ENCODE results near the gene EIF4E3.

Gene EIF4E3

DNA sequence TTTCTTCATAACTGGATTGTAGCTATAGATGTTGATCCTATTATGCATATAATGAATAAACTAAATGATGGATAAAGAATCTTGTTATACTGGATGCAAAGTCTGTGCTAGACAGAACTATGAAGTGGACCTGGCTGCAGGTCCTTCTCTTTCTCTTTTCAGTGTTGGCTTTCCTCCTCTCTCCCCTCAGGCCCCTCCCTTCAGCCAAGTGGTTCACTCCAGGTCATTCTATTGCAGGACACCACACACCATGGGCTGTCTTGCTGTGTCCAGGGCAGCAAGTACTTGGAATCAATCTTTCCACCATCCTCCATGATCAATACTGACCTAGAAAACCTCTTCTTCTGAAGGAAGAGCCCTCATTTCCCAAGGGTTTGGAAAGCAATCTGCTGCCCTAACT lies 20.3 kb downstream of the EIF4E3 start:
- no peaks in the 10 kb centered on the region for H3K79me2 ChIP-seq (ENCODE audit: control insufficient read depth, insufficient read depth, low read length, unreplicated experiment)
- H3K27me3 ChIP-seq (ENCODE audit: insufficient read depth, low read length): no peaks in the 10 kb centered on the region
- H3K36me3 ChIP-seq (ENCODE audit: insufficient read depth, low read length): no peaks in the 10 kb centered on the region
- no peak overlapping the region for H3K27ac ChIP-seq (ENCODE audit: low read depth, low read length)
- no peak overlapping the region for H3K4me3 ChIP-seq (ENCODE audit: low read depth, low read length)
- no peak overlapping the region for H2AFZ ChIP-seq (ENCODE audit: low read length, unreplicated experiment)
- no peaks in the 10 kb centered on the region for H3K4me1 ChIP-seq (ENCODE audit: control insufficient read depth, insufficient read depth, low read length, unreplicated experiment)

DNA sequence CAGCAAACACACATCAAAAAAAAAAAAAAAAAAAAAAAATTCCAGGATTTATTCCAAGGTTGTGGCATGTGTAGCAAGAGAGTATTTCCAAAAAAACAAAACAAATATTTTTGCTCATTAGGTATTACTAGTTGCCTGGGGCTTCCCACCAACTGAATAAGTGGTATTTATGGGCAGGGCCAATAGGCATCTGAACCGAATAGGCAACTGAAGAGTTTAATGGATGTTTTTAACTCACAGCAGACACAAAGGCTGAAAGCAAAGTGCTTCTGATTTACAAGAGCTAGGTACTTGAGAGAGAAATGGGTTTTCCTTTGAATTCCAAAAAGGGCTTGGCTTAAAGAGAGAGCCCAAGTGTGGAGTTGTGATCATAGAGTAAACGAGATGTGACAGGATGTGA lies 21.4 kb downstream of the EIF4E3 start:
- H3K79me2 ChIP-seq (ENCODE audit: control insufficient read depth, insufficient read depth, low read length, unreplicated experiment): no peaks in the 10 kb centered on the region
- no peaks in the 10 kb centered on the region for H3K27me3 ChIP-seq (ENCODE audit: insufficient read depth, low read length)
- no peaks in the 10 kb centered on the region for H3K36me3 ChIP-seq (ENCODE audit: insufficient read depth, low read length)
- H3K4me3 ChIP-seq (ENCODE audit: low read depth, low read length): no peak overlapping the region
- H2AFZ ChIP-seq (ENCODE audit: low read length, unreplicated experiment): no peak overlapping the region
- H3K27ac ChIP-seq (ENCODE audit: low read depth, low read length): no peak overlapping the region
- H3K4me1 ChIP-seq (ENCODE audit: control insufficient read depth, insufficient read depth, low read length, unreplicated experiment): no peaks in the 10 kb centered on the region

DNA sequence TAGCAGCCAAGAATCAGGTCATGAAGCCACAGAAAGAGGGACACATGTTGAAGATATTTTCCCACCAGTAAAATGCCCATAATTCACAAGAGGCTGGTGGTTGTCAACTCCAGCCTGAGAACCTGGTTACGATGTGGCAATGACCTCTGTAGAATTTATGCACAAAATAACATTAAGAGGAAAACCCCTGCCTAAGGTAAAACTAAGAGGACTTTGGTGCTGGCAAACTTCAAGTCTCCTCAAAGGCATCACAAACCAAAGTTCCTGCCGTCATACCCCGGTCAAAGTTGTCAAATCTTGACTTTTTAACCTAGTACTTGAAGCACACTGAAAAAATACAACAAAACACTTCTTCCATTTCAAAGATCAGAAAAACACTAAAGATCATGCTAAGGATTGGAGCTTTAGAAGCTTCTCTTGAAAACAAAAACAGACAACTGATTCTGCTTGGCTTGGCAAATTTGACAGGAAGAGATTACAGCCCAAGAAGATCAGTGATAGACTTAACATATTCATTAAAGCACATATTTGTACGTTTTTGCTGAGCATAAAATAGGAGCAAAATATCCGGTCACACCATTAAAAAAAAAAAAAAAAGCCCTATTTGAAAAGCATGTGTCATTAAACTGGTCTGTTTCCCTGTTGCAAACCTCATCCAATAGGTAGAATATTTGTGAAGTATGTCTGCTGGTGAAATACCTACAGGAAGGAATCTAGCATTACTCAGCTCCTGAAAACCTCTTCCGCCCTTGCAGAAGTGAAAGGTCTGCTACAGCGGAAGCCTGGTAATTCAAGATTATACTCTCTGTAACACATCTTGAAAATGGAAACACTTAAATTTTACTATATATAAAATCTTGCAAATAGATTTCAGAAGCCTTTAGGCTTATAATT lies 22.8 kb downstream of the EIF4E3 start:
- H3K27me3 ChIP-seq (ENCODE audit: insufficient read depth, low read length): no peaks in the 10 kb centered on the region
- no peak overlapping the region for H3K4me3 ChIP-seq (ENCODE audit: low read depth, low read length)
- H3K36me3 ChIP-seq (ENCODE audit: insufficient read depth, low read length): no peaks in the 10 kb centered on the region
- no peak overlapping the region for H3K27ac ChIP-seq (ENCODE audit: low read depth, low read length)
- no peaks in the 10 kb centered on the region for H3K79me2 ChIP-seq (ENCODE audit: control insufficient read depth, insufficient read depth, low read length, unreplicated experiment)
- no peak overlapping the region for H2AFZ ChIP-seq (ENCODE audit: low read length, unreplicated experiment)
- no peaks in the 10 kb centered on the region for H3K4me1 ChIP-seq (ENCODE audit: control insufficient read depth, insufficient read depth, low read length, unreplicated experiment)

DNA sequence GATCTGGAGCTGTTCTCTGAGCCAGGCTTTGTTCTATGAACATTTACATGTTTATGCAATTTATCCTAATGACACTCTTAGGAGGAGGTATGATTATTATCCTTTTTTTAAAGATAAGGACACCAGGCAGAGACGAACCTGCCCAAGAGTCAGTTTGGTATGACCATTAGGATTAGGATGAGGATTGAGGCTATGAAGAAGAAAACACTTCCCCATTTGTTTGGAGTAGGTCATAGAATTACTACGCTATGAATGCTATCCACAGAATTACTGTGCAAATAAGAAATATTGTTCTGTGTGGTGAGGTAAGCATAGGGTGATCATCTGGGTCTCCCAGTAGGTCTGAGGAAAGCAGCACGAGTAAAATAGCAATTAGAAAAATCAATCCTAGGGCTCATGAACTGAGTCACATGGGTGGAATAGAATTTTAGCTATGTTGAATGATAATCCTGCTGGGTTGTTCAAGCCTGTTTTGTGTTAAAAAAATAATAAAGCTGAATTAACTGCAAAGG lies 23.9 kb downstream of the EIF4E3 start:
- Histone ChIP-seq H3K27ac (ENCODE audit: low read depth, low read length) (no peak overlapping the region), H3K27me3 (ENCODE audit: insufficient read depth, low read length) (no peaks in the 10 kb centered on the region), H2AFZ (ENCODE audit: low read length, unreplicated experiment) (no peak overlapping the region), H3K79me2 (ENCODE audit: control insufficient read depth, insufficient read depth, low read length, unreplicated experiment) (no peaks in the 10 kb centered on the region), H3K4me3 (ENCODE audit: low read depth, low read length) (no peak overlapping the region), H3K4me1 (ENCODE audit: control insufficient read depth, insufficient read depth, low read length, unreplicated experiment) (no peaks in the 10 kb centered on the region), H3K36me3 (ENCODE audit: insufficient read depth, low read length) (no peaks in the 10 kb centered on the region)

DNA sequence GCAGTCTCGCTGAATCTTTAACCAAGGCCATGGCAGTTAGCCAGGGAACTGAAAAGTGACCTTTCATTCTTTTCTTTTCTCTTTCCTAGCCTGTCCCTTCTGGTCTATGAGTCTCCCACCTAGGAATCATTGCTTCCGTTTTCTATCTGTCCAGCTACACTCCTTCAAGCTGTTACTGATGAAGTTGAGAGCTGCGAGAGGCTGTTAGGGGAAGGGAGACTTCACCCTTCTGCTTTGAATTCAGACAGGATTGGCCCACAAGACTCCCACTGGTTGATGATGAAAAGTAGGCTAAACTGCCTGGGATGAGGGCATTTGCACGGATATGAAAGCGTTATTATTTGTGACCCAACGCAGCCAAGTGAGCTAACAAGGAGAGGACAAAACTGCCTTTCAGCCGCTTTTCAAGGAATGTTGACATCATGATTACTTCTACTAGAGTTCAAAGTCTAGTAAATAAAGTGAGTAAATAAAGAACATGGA lies 30.2 kb downstream of the EIF4E3 start:
- H3K27ac ChIP-seq (ENCODE audit: low read depth, low read length): peak overlapping the region; percentile 37
- H3K79me2 ChIP-seq (ENCODE audit: control insufficient read depth, insufficient read depth, low read length, unreplicated experiment): no peaks in the 10 kb centered on the region
- peaks cover 31% of the 10 kb centered on the region for H3K4me1 ChIP-seq (ENCODE audit: control insufficient read depth, insufficient read depth, low read length, unreplicated experiment)
- H3K36me3 ChIP-seq (ENCODE audit: insufficient read depth, low read length): no peaks in the 10 kb centered on the region
- no peak overlapping the region for H3K4me3 ChIP-seq (ENCODE audit: low read depth, low read length)
- peak overlapping the region; percentile 62 for H2AFZ ChIP-seq (ENCODE audit: low read length, unreplicated experiment)
- no peaks in the 10 kb centered on the region for H3K27me3 ChIP-seq (ENCODE audit: insufficient read depth, low read length)

DNA sequence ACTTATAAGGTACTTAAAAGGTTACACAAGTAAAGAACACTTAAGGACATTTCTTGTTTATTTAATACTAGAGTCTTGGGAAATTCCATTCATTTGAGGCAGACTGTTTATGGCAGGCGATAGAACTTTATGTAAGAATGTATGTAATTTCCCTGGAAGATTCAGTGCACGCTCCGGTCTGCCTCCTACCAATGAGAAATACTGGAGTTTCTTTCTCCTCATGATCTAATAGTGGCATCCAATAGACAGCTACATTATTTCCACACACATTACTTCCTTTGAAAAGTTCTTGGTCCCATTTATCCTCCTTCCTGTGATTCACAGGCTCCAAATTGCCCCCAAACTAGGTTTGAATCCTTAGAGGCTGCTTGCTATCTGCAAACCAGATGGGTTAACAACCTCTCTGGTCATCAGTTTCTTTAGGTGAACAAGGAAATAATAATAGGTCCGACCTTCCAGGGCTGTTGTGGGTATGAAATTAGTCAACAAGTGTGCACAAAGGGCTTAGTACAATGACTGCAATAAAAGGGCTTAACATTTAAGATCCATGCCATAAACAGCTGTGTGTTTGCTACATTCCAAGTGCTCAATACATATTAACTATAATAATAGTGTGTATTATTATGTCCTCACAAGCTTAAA lies 30.7 kb downstream of the EIF4E3 start:
- Histone ChIP-seq H3K27me3 (ENCODE audit: insufficient read depth, low read length) (no peaks in the 10 kb centered on the region), H3K4me3 (ENCODE audit: low read depth, low read length) (no peak overlapping the region), H2AFZ (ENCODE audit: low read length, unreplicated experiment) (peak overlapping the region; percentile 62), H3K36me3 (ENCODE audit: insufficient read depth, low read length) (no peaks in the 10 kb centered on the region), H3K79me2 (ENCODE audit: control insufficient read depth, insufficient read depth, low read length, unreplicated experiment) (no peaks in the 10 kb centered on the region), H3K4me1 (ENCODE audit: control insufficient read depth, insufficient read depth, low read length, unreplicated experiment) (peaks cover 36% of the 10 kb centered on the region), H3K27ac (ENCODE audit: low read depth, low read length) (peak overlapping the region; percentile 37)

DNA sequence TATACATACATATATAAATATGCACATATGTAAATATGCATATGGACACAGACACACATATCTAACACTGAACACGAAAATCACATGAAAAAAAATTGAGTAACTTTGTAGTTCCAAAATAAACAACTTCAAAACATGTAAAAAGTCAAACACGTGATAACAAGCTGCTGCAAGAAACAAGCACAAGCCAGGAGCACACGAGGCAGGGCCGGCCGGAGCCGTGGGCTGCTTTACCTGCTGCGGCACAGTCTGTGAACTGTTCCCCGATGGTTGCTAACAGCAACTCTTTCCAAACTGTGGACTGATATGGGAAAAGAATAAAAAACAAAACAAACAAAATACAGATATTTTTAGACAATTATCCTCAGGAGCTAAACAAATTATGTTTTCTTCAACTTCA lies 31.6 kb downstream of the EIF4E3 start:
- Histone ChIP-seq H3K27ac (ENCODE audit: low read depth, low read length) (peak overlapping the region; percentile 37), H2AFZ (ENCODE audit: low read length, unreplicated experiment) (peak overlapping the region; percentile 19), H3K4me1 (ENCODE audit: control insufficient read depth, insufficient read depth, low read length, unreplicated experiment) (peaks cover 44% of the 10 kb centered on the region), H3K4me3 (ENCODE audit: low read depth, low read length) (no peak overlapping the region), H3K79me2 (ENCODE audit: control insufficient read depth, insufficient read depth, low read length, unreplicated experiment) (no peaks in the 10 kb centered on the region), H3K36me3 (ENCODE audit: insufficient read depth, low read length) (no peaks in the 10 kb centered on the region), H3K27me3 (ENCODE audit: insufficient read depth, low read length) (no peaks in the 10 kb centered on the region)

DNA sequence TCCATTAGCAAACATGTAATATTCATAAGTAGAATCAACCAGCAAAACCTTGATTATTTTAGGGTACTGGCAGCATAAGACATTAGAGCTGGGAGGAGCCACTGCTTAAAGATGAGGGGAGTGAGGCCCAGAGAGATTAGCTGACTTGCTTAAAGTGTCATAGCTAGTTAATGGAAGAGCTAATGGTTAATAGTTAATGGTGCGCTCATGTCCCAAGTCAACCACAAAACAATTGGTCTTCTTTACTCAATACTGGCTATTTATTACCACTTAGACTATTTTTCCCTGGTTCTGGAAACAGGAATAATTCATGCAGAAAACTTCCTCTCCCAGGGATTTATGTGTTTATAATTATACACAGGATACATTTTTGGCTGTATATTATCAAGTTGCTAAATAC lies 33.1 kb downstream of the EIF4E3 start:
- no peak overlapping the region for H3K27ac ChIP-seq (ENCODE audit: low read depth, low read length)
- H3K79me2 ChIP-seq (ENCODE audit: control insufficient read depth, insufficient read depth, low read length, unreplicated experiment): no peaks in the 10 kb centered on the region
- no peaks in the 10 kb centered on the region for H3K27me3 ChIP-seq (ENCODE audit: insufficient read depth, low read length)
- no peak overlapping the region for H3K4me3 ChIP-seq (ENCODE audit: low read depth, low read length)
- H3K4me1 ChIP-seq (ENCODE audit: control insufficient read depth, insufficient read depth, low read length, unreplicated experiment): peaks cover 56% of the 10 kb centered on the region
- H3K36me3 ChIP-seq (ENCODE audit: insufficient read depth, low read length): no peaks in the 10 kb centered on the region
- no peak overlapping the region for H2AFZ ChIP-seq (ENCODE audit: low read length, unreplicated experiment)

DNA sequence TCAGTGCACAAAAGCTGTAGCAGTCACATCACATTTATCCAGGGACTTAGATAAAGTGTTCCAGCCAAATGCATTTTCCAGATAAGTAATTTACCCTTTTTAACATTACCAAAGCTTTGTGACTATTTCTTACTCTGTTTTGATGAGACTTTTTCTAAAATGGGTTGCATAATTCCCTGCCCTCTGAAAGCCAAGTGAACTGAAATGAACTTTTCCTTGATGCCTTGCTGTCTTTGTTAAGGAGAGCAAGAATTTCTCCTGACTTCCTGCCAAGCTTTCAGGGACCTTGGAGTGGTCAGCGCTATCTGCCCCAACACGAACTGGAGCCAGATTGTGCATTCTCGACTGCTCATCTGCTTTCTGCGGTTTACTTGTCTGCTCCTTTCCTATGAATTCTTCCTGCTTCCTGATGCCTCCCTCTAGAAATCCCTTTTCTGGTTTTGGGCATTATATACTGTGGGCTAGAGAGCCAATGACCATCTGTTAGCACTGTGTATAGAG lies 34.8 kb downstream of the EIF4E3 start:
- H3K4me1 ChIP-seq (ENCODE audit: control insufficient read depth, insufficient read depth, low read length, unreplicated experiment): peaks cover 56% of the 10 kb centered on the region
- H3K27me3 ChIP-seq (ENCODE audit: insufficient read depth, low read length): no peaks in the 10 kb centered on the region
- H2AFZ ChIP-seq (ENCODE audit: low read length, unreplicated experiment): peak overlapping the region; percentile 74
- H3K27ac ChIP-seq (ENCODE audit: low read depth, low read length): peak overlapping the region; percentile 54
- peak overlapping the region; percentile 56 for H3K4me3 ChIP-seq (ENCODE audit: low read depth, low read length)
- no peaks in the 10 kb centered on the region for H3K36me3 ChIP-seq (ENCODE audit: insufficient read depth, low read length)
- H3K79me2 ChIP-seq (ENCODE audit: control insufficient read depth, insufficient read depth, low read length, unreplicated experiment): no peaks in the 10 kb centered on the region

DNA sequence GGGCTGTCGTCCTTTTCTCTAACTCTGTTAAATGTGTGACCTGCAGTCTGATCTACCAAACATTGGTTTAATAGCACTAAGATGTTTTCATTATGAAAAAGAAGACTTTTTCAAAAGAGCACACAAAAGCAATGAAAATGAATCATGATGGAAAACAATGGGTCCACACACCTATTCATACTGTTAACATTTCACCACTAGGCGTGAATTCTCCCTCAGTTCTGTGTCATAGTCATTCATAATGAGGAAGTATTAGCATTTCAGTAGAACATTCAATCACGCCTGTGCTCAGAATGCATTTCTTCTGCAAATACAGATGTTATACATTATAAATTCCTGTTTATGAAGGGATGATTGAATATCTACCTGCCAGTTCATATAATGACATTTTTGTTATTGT lies 35.9 kb downstream of the EIF4E3 start:
- Histone ChIP-seq H3K79me2 (ENCODE audit: control insufficient read depth, insufficient read depth, low read length, unreplicated experiment) (no peaks in the 10 kb centered on the region), H3K4me3 (ENCODE audit: low read depth, low read length) (no peak overlapping the region), H3K27ac (ENCODE audit: low read depth, low read length) (no peak overlapping the region), H3K36me3 (ENCODE audit: insufficient read depth, low read length) (no peaks in the 10 kb centered on the region), H3K27me3 (ENCODE audit: insufficient read depth, low read length) (no peaks in the 10 kb centered on the region), H2AFZ (ENCODE audit: low read length, unreplicated experiment) (no peak overlapping the region), H3K4me1 (ENCODE audit: control insufficient read depth, insufficient read depth, low read length, unreplicated experiment) (peaks cover 50% of the 10 kb centered on the region)
